ENCODE results near the gene NPIPA8. TPM values are rescaled to one million over a fixed set of nuclear protein-coding genes. Genes with fewer than 3 reads are reported as not detected.
"Not testable (repeated sequence)": the region's sequence is repeated elsewhere in the genome, so short reads cannot be mapped to it uniquely, and the experiment has no call there.

Gene NPIPA8
- total RNA-seq, 1 experiment from 2014 or later, result 32.6 TPM

DNA sequence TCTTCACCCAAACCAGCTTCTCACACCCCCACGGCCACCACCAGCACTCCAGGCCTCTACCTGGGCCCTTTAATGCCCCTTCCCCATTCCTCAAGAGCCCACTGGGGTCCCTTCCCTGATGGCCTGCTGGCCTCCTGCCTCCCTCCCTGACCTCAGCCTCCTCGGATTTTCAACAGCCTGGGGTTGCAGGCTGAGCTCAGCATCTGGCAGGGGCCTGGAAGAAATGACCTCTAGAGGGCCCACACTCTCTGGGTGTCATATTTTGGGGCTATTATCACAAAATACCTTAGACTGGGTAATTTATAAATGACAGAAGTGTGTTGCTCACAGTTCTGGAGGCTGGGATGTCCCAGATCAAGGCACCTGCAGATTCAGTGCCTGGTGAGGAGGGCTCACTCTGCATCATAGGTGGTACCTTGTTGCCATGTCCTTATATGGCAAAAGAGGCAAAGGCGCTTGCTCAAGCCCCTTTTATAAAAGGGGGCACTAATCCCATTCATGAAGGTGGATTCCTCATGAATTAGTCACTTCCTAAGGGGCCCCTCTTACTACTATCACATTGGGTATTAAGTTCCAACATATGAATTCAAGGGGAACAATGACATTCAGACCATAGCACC is 43.1 kb downstream of the NPIPA8 start:
- H3K36me3 Mint-ChIP-seq (ENCODE audit: insufficient read depth, unreplicated experiment); H3K4me3 Mint-ChIP-seq (ENCODE audit: unreplicated experiment); POLR2A ChIA-PET; H3K27me3 Mint-ChIP-seq (ENCODE audit: insufficient read depth, unreplicated experiment); intact Hi-C loops (cut with micrococcal nuclease); H3K27ac Mint-ChIP-seq (ENCODE audit: low read depth, unreplicated experiment); H3K9me3 Mint-ChIP-seq (ENCODE audit: unreplicated experiment); H3K4me1 Mint-ChIP-seq (ENCODE audit: insufficient read depth, unreplicated experiment); CTCF ChIA-PET; DNase-seq (ENCODE audit: unreplicated experiment); BruUV-seq (replicated peaks): not testable (repeated sequence)

GRCh38 chr16:18290959-18291358 is 45.6 kb downstream of the NPIPA8 start:
- H3K4me1 Mint-ChIP-seq (ENCODE audit: insufficient read depth, unreplicated experiment); BruUV-seq (replicated peaks); H3K4me3 Mint-ChIP-seq (ENCODE audit: unreplicated experiment); H3K9me3 Mint-ChIP-seq (ENCODE audit: unreplicated experiment); H3K36me3 Mint-ChIP-seq (ENCODE audit: insufficient read depth, unreplicated experiment); CTCF ChIA-PET; DNase-seq (ENCODE audit: unreplicated experiment); intact Hi-C loops (cut with micrococcal nuclease); POLR2A ChIA-PET; H3K27ac Mint-ChIP-seq (ENCODE audit: low read depth, unreplicated experiment); H3K27me3 Mint-ChIP-seq (ENCODE audit: insufficient read depth, unreplicated experiment): not testable (repeated sequence)

DNA sequence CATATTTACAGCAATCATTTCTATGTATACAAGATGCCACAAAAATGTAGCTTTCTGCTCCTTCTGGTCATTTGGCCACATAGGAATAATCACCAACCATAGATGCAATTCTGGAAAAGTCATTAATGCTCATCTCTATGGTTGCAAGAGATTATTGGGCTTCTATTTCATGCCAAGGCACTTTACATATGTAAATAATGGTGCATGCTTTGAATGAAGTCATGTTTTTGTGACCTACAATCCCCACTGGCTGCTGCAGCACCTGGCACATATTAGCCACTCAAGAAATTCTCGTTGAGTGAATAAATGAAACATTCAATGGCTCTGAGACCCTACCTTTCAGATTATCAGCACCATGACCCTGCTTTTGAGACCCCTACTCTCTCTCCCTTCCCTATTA is 50.2 kb downstream of the NPIPA8 start:
- H3K9me3 Mint-ChIP-seq (ENCODE audit: unreplicated experiment); H3K27ac Mint-ChIP-seq (ENCODE audit: low read depth, unreplicated experiment); H3K36me3 Mint-ChIP-seq (ENCODE audit: insufficient read depth, unreplicated experiment); H3K4me1 Mint-ChIP-seq (ENCODE audit: insufficient read depth, unreplicated experiment); H3K27me3 Mint-ChIP-seq (ENCODE audit: insufficient read depth, unreplicated experiment); H3K4me3 Mint-ChIP-seq (ENCODE audit: unreplicated experiment); CTCF ChIA-PET; DNase-seq (ENCODE audit: unreplicated experiment); POLR2A ChIA-PET; intact Hi-C loops (cut with micrococcal nuclease); BruUV-seq (replicated peaks): not testable (repeated sequence)

DNA sequence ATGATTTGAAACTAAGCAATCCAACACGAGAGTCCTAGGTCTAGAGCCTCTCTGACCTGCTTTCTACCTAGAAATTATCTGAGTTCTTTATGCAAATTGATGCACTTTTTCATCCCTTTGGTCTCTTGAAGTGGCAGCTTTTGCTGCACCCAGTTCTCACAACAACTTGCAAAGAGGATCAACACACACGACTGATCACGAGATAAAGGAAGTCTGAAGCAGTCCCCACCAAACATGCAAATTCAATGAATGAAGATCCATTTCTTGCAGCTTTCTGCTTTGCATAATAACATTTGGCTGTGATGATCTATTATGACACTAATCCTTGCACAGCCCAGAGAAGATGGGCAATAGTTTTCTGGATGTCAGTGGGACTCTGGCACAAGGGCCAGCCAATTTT is 56.2 kb downstream of the NPIPA8 start:
- BruUV-seq (replicated peaks); H3K27ac Mint-ChIP-seq (ENCODE audit: low read depth, unreplicated experiment); POLR2A ChIA-PET; H3K4me1 Mint-ChIP-seq (ENCODE audit: insufficient read depth, unreplicated experiment); intact Hi-C loops (cut with micrococcal nuclease); H3K9me3 Mint-ChIP-seq (ENCODE audit: unreplicated experiment); CTCF ChIA-PET; H3K36me3 Mint-ChIP-seq (ENCODE audit: insufficient read depth, unreplicated experiment); H3K4me3 Mint-ChIP-seq (ENCODE audit: unreplicated experiment); DNase-seq (ENCODE audit: unreplicated experiment); H3K27me3 Mint-ChIP-seq (ENCODE audit: insufficient read depth, unreplicated experiment): not testable (repeated sequence)

DNA sequence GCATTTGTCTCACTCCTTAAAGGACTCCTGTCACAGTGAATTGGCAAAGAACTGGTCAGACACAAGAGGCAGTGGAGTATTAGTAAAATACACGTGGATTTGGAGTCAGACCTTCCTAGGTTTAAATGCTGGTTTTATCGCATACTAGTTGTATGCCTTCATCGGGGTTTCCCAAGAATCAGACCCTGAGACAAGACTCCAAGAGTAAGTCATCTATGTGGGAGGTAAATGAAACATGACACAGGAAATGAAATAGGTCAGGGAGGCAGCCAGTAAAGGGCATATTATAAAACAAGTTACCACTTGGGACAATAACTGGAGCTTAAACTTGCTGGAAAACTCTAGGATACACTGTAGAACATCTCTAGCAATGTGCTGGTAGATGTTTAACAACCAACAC is 59.8 kb downstream of the NPIPA8 start:
- DNase-seq (ENCODE audit: unreplicated experiment); H3K4me3 Mint-ChIP-seq (ENCODE audit: unreplicated experiment); intact Hi-C loops (cut with micrococcal nuclease); H3K36me3 Mint-ChIP-seq (ENCODE audit: insufficient read depth, unreplicated experiment); H3K27ac Mint-ChIP-seq (ENCODE audit: low read depth, unreplicated experiment); H3K4me1 Mint-ChIP-seq (ENCODE audit: insufficient read depth, unreplicated experiment); BruUV-seq (replicated peaks); POLR2A ChIA-PET; H3K9me3 Mint-ChIP-seq (ENCODE audit: unreplicated experiment); CTCF ChIA-PET; H3K27me3 Mint-ChIP-seq (ENCODE audit: insufficient read depth, unreplicated experiment): not testable (repeated sequence)

DNA sequence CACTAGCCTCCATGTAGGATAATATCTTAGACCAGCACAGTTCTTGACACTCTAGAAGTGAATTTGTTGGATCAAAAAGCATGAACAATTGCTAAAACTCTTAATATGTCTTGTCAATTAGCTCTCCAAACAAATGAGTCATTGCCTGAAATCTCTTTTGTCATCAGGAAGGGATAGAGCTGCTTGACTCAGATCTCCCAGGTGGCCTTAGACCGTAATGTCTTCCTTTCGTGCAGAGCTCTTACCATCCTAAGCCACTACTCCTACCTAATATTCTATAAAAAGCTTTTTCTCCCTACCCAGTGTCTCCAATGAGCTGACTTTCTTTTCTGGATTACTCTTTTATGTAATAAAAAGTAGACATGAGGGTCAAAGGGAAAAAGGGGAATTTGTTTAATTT is 66.4 kb downstream of the NPIPA8 start:
- CTCF ChIA-PET; intact Hi-C loops (cut with micrococcal nuclease); POLR2A ChIA-PET; H3K9me3 Mint-ChIP-seq (ENCODE audit: unreplicated experiment); H3K4me1 Mint-ChIP-seq (ENCODE audit: insufficient read depth, unreplicated experiment); DNase-seq (ENCODE audit: unreplicated experiment); H3K27me3 Mint-ChIP-seq (ENCODE audit: insufficient read depth, unreplicated experiment); H3K4me3 Mint-ChIP-seq (ENCODE audit: unreplicated experiment); H3K36me3 Mint-ChIP-seq (ENCODE audit: insufficient read depth, unreplicated experiment); H3K27ac Mint-ChIP-seq (ENCODE audit: low read depth, unreplicated experiment); BruUV-seq (replicated peaks): not testable (repeated sequence)

Small RNAs within 50 kb of the gene (microRNA-seq; reads per million reads assigned to microRNA genes)
- gene MIR6511A4 (not detected), gene MIR6770-3 (not detected)

Other genes starting within 250 kb of the NPIPA8 start
- gene NOMO2, start 225.4 kb upstream of the NPIPA8 start, total RNA-seq (2022), result 151 and 158 TPM in 2 replicates

Measured in MCF 10A (cell line).